Measurements from ENCODE around the gene APLNR.

DNA sequence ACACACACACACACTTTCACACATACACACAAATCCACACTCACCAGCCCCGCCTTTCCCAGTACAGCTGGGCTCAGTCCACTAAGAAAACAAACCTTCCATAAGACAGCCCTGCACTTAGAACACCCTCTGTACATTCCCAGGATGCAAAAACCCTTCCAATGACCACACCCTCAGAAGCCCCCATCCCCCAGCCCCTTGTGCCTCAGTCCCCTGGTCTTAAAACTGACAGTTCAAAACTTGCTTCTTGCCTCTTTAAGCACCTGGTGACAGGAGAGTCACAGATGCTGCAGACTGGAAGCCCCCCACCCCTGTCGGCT is 23.0 kb downstream of the APLNR start:
- TF ChIP-seq, protein P1, sequence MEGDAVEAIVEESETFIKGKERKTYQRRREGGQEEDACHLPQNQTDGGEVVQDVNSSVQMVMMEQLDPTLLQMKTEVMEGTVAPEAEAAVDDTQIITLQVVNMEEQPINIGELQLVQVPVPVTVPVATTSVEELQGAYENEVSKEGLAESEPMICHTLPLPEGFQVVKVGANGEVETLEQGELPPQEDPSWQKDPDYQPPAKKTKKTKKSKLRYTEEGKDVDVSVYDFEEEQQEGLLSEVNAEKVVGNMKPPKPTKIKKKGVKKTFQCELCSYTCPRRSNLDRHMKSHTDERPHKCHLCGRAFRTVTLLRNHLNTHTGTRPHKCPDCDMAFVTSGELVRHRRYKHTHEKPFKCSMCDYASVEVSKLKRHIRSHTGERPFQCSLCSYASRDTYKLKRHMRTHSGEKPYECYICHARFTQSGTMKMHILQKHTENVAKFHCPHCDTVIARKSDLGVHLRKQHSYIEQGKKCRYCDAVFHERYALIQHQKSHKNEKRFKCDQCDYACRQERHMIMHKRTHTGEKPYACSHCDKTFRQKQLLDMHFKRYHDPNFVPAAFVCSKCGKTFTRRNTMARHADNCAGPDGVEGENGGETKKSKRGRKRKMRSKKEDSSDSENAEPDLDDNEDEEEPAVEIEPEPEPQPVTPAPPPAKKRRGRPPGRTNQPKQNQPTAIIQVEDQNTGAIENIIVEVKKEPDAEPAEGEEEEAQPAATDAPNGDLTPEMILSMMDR (IDR thresholded peaks at IDR 0.05) = no peak
- no peak for TF ChIP-seq ZFP36 (IDR thresholded peaks at IDR 0.05; ENCODE audit: borderline replicate concordance, partially characterized antibody)

Data from A549 (cell line).